SK-N-SH (cell line): ENCODE data around the gene KLHL22. TPM values are rescaled to one million over a fixed set of nuclear protein-coding genes. Genes with fewer than 3 reads are reported as not detected.

Source experiments
- CTCF ChIA-PET: fragments of 300-600, 350-600 bp; formaldehyde crosslinking; extraction: SDS; loops from one replicate; lab custom pipeline; 2021; lab: Yijun Ruan, JAX
- POLR2A ChIA-PET: fragments of 350-600 bp; sonication (Branson Sonifier 250); formaldehyde crosslinking; extraction: SDS; loops from one replicate; lab custom pipeline; 2020; ENCODE audit warnings: antibody characterized with exemption, inconsistent platforms; lab: Yijun Ruan, JAX
- DNase-seq: peaks from one replicate; pipeline ENCODE4 v3.0.0; 2012
- H2AFZ ChIP-seq: fragments of 200-600 bp; sonication (generic); 2 replicates; pipeline ENCODE4 v1.8.1; 2016; ENCODE audit warnings: antibody characterized with exemption, mild to moderate bottlenecking, low read depth
- H3F3A ChIP-seq: fragments of 200-600 bp; sonication (generic); replicated peaks from 2 replicates; pipeline ENCODE3; 2016; ENCODE audit warnings: antibody characterized with exemption, mild to moderate bottlenecking; ENCODE audit not compliant: insufficient read depth
- H3K27ac ChIP-seq, 2 experiments: fragments of 200-500 bp in 1 of 2; fragments of 200-600 bp in 1 of 2; sonication (Bioruptor generic) in 1 of 2; sonication (generic), shearing (Covaris generic) in 1 of 2; 2 replicates each; pipeline versions ENCODE4 v1.5.1 to v1.6.1; 2014 to 2016; ENCODE audit warnings: low read depth in 2 of 2, inconsistent platforms in 1 of 2, low read length in 1 of 2, mild to moderate bottlenecking in 1 of 2, mixed read lengths in 1 of 2
- H3K27me3 ChIP-seq: fragments of 200-600 bp; sonication (generic), shearing (Covaris generic); 2 replicates; pipeline ENCODE4 v1.6.1; 2016; ENCODE audit warnings: mixed run types; ENCODE audit not compliant: insufficient read depth
- H3K36me3 ChIP-seq, 2 experiments: fragments of 200-500 bp in 1 of 2; fragments of 200-600 bp in 1 of 2; sonication (Bioruptor generic) in 1 of 2; sonication (generic) in 1 of 2; replicated peaks in 1 of 2; 2 replicates each; pipeline versions ENCODE3 to v1.5.1; 2014 to 2016; ENCODE audit warnings: low read length in 1 of 2, mild to moderate bottlenecking in 1 of 2; ENCODE audit not compliant: insufficient read depth in 2 of 2, control insufficient read depth in 1 of 2
- H3K4me1 ChIP-seq, 2 experiments: fragments of 200-500 bp in 1 of 2; fragments of 200-600 bp in 1 of 2; sonication (Bioruptor generic) in 1 of 2; sonication (generic), shearing (Covaris generic) in 1 of 2; 2 replicates each; pipeline versions ENCODE4 v1.5.1 to v1.6.1; 2014 to 2016; ENCODE audit warnings: low read depth in 1 of 2, low read length in 1 of 2, mixed run types in 1 of 2; ENCODE audit not compliant: insufficient read depth in 2 of 2, control insufficient read depth in 1 of 2
- H3K4me2 ChIP-seq: fragments of 200-600 bp; sonication (generic), shearing (Covaris generic); 2 replicates; pipeline ENCODE4 v1.6.1; 2017; ENCODE audit warnings: mixed run types
- H3K4me3 ChIP-seq, 2 experiments: fragments of 200-500 bp in 1 of 2; fragments of 200-600 bp in 1 of 2; sonication (Bioruptor generic) in 1 of 2; sonication (generic), shearing (Covaris generic) in 1 of 2; 2 replicates each; pipeline versions ENCODE4 v1.5.1 to v1.8.1; 2014 to 2016; ENCODE audit warnings: low read depth in 2 of 2, inconsistent platforms in 1 of 2, low read length in 1 of 2, mild to moderate bottlenecking in 1 of 2, mixed read lengths in 1 of 2, moderate library complexity in 1 of 2
- H3K79me2 ChIP-seq: fragments of 200-600 bp; sonication (generic); 2 replicates; pipeline ENCODE4 v1.8.1; 2017; ENCODE audit warnings: mild to moderate bottlenecking; ENCODE audit not compliant: insufficient read depth
- H3K9ac ChIP-seq: fragments of 200-600 bp; sonication (generic); 2 replicates; pipeline ENCODE4 v1.6.1; 2017; ENCODE audit warnings: mixed run types
- H3K9me2 ChIP-seq: fragments of 200-600 bp; sonication (generic); 2 replicates; pipeline ENCODE4 v1.6.1; 2017; ENCODE audit warnings: mixed run types
- H3K9me3 ChIP-seq: fragments of 200-600 bp; sonication (generic); 2 replicates; pipeline ENCODE4 v1.6.1; 2017; ENCODE audit warnings: mixed run types, mild to moderate bottlenecking, moderate library complexity
- H4K20me1 ChIP-seq: fragments of 200-600 bp; sonication (generic); 2 replicates; pipeline ENCODE4 v1.6.1; 2017; ENCODE audit warnings: mild to moderate bottlenecking, mixed run types; ENCODE audit not compliant: insufficient read depth
- MXI1 ChIP-seq: IDR thresholded peaks from 2 replicates; pipeline ENCODE4 v1.6.1; 2012; ENCODE audit warnings: mild to moderate bottlenecking, low read depth, low read length, improper control_type of control experiment
- REST ChIP-seq: IDR thresholded peaks from 2 replicates; pipeline ENCODE4 v1.6.1; 2012; ENCODE audit warnings: mild to moderate bottlenecking, low read depth, low read length, moderate library complexity
- RFX5 ChIP-seq: IDR thresholded peaks from 2 replicates; pipeline ENCODE4 v1.6.1; 2012; ENCODE audit warnings: mild to moderate bottlenecking, improper control_type of control experiment, low read length
- TEAD4 ChIP-seq: IDR thresholded peaks from 2 replicates; pipeline ENCODE4 v1.4.0; 2012; ENCODE audit warnings: mild to moderate bottlenecking, borderline replicate concordance; ENCODE audit not compliant: insufficient read depth
- USF1 ChIP-seq: IDR thresholded peaks from 2 replicates; pipeline ENCODE4 v1.4.0; 2012; ENCODE audit warnings: low read depth, borderline replicate concordance
- WGBS: methylation state at CpG from one replicate; pipeline ENCODE4 v1.1.6; 2017; ENCODE audit warnings: low lambda C conversion rate; 5-methylcytosine and 5-hydroxymethylcytosine counted together
- polyA plus RNA-seq, 3 experiments: library from polyadenylated mRNA; depleted of rRNA; stranded (reverse); fragments of >200 nt; gene quantifications; 2 replicates each; pipeline ENCODE4 v1.2.3, GENCODE V29; 2012

The KLHL22 gene
- polyA plus RNA-seq, 1 of the 3 experiments (the other 2 are of a cell fraction): 26.5 TPM

- Histone ChIP-seq H3K4me3 (no peak overlapping the region), H3K4me2 (no peak overlapping the region), H3K4me1 (peaks cover 0 to 7% of the 10 kb centered on the region in 2 experiments; a peak in 1 of 4 replicates), H3K9me3 (no peaks in the 10 kb centered on the region), H4K20me1 (no peaks in the 10 kb centered on the region), H3F3A (peaks cover 4% of the 10 kb centered on the region), H3K79me2 (no peaks in the 10 kb centered on the region), H3K27me3 (no peaks in the 10 kb centered on the region), H3K9ac (no peak overlapping the region), H3K9me2 (no peaks in the 10 kb centered on the region), H2AFZ (no peak overlapping the region), H3K36me3 (peaks cover 13 to 24% of the 10 kb centered on the region in 2 experiments)
- no peak for DNase-seq
- CTCF ChIA-PET: interaction anchor here (0.7 to 2.6 kb wide), 2 partner anchors 10 to 41 kb away, joined by 3 to 17 read pairs; no protein-coding TSS in a partner anchor
- POLR2A ChIA-PET: no interaction called here
- WGBS: 96% methylated on average over 3 of the region's 3 CpGs
- TF ChIP-seq RFX5 (no peak), USF1 (no peak)
- TF ChIP-seq, all 33 proteins: peak for 0
- H3K27ac ChIP-seq: no peak overlapping the region
Measured at GRCh38 chr22:20459152-20459542, 36.4 kb downstream of the KLHL22 start.

GRCh38 chr22:20458530-20459151, 37.0 kb downstream of the KLHL22 start:
- no peak for DNase-seq
- H3F3A ChIP-seq: peaks cover 4% of the 10 kb centered on the region
- no peak overlapping the region for H2AFZ ChIP-seq
- H3K4me1 ChIP-seq: peaks cover 0 to 7% of the 10 kb centered on the region in 2 experiments; a peak in 1 of 4 replicates
- no peaks in the 10 kb centered on the region for H3K9me3 ChIP-seq
- 97% methylated on average over 7 of the region's 8 CpGs for WGBS
- ChIA-PET POLR2A (no interaction called here), CTCF (interaction anchor here (0.7 to 2.6 kb wide), 2 partner anchors 9 to 40 kb away, joined by 3 to 17 read pairs; no protein-coding TSS in a partner anchor)
- H3K9me2 ChIP-seq: no peaks in the 10 kb centered on the region
- H3K79me2 ChIP-seq: no peaks in the 10 kb centered on the region
- no peak for TF ChIP-seq MXI1
- TF ChIP-seq TEAD4: no peak
- TF ChIP-seq REST: no peak
- H3K9ac ChIP-seq: no peak overlapping the region
- no peak overlapping the region for H3K4me2 ChIP-seq
- H4K20me1 ChIP-seq: no peaks in the 10 kb centered on the region
- H3K27me3 ChIP-seq: no peaks in the 10 kb centered on the region
- no peak overlapping the region for H3K4me3 ChIP-seq
- peaks cover 13 to 19% of the 10 kb centered on the region in 2 experiments for H3K36me3 ChIP-seq
- no peak overlapping the region for H3K27ac ChIP-seq
